Frontal cortex (tissue), 4 donors: ENCODE measurements around the gene PSORS1C1. TPM values are rescaled to one million over a fixed set of nuclear protein-coding genes. Genes with fewer than 3 reads are reported as not detected.
A peak's percentile ranks its signal among the peaks of the same experiment; 100 is the strongest.
"Not testable (repeated sequence)": the region's sequence is repeated elsewhere in the genome, so short reads cannot be mapped to it uniquely, and the experiment has no call there.

Source experiments
- DNase-seq, 2 donors: peaks; one replicate each; pipeline ENCODE4 v3.0.0; 2012; ENCODE audit warnings: low spot score in 2 of 2
- FAIRE-seq: peaks from 2 replicates; lab custom pipeline; 2012; peaks lifted over from hg19 to GRCh38; lab: Jason Lieb, UNC
- total RNA-seq: library from RNA; depleted of rRNA; stranded (reverse); fragments of >200 nt; gene quantifications from one replicate; pipeline ENCODE4 v1.2.3, GENCODE V29; 2014
- donor health status: control.
- donor health status: control.
- donor health status: control.

The PSORS1C1 gene, protein sequence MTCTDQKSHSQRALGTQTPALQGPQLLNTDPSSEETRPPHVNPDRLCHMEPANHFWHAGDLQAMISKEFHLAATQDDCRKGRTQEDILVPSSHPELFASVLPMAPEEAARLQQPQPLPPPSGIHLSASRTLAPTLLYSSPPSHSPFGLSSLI
- not detected for total RNA-seq

DNA sequence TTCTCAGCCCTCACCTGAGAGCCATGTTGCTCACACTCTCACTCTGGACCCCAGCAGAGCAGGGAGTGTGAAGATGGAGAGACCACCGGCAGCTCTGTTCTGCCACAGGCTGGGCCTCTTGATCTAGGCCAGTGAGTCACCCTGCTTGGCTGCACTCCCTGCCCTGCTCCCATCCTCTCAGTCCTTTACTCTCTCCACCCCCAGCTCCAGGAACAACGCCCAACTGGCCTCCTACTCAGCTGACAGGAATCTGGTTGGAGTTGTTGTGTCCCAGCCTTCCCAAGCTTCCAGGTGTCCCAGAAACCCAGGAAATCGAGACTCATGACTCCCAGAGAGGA is at the start of gene PSORS1C1:
TSS of gene PSORS1C1 (plus strand) at position 260 of the 338 bp plus-strand sequence. CDS start 14,833 bp downstream, outside the sequence.
- FAIRE-seq (no peak), DNase-seq (peak in 1 of 2 donors; percentile 66)

DNA sequence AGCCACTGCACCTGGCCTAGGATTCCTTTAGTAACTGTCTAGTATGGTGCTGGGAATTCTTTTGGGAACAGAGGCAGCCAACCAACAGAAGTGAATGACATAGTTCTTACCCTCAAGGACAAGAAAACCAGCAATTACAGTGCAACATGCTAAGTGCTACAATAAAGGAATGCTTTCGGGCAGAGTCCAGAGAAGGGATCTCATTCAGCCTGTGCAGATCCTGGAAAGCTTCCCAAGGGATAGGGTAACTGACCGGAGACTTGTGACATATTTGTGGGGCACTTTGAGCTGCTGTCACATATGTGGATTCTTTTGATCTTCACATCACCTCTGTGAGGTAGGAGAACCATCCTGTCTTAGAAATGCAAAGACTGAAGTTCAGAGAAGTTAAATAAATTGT is 49.0 kb upstream of the PSORS1C1 start:
- no peak for FAIRE-seq

DNA sequence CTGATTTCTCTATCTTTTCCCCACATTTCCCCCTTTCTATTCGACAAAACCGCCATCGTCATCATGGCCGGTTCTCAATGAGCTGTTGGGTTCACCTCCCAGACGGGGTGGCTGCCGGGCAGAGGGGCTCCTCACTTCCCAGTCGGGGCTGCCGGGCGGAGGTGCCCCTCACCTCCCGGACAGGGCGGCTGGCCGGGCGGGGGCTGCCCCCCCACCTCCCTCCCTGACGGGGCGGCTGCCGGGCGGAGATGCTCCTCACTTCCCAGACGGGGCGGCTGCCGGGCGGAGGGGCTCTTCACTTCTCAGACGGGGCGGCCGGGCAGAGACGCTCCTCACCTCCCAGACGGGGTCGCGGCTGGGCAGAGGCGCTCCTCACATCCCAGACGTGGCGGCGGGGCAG is 47.6 kb upstream of the PSORS1C1 start:
- FAIRE-seq, DNase-seq: not testable (repeated sequence)

More for the DNA sequence above, 49.0 kb upstream of the PSORS1C1 start:
- DNase-seq, result no peak

DNA sequence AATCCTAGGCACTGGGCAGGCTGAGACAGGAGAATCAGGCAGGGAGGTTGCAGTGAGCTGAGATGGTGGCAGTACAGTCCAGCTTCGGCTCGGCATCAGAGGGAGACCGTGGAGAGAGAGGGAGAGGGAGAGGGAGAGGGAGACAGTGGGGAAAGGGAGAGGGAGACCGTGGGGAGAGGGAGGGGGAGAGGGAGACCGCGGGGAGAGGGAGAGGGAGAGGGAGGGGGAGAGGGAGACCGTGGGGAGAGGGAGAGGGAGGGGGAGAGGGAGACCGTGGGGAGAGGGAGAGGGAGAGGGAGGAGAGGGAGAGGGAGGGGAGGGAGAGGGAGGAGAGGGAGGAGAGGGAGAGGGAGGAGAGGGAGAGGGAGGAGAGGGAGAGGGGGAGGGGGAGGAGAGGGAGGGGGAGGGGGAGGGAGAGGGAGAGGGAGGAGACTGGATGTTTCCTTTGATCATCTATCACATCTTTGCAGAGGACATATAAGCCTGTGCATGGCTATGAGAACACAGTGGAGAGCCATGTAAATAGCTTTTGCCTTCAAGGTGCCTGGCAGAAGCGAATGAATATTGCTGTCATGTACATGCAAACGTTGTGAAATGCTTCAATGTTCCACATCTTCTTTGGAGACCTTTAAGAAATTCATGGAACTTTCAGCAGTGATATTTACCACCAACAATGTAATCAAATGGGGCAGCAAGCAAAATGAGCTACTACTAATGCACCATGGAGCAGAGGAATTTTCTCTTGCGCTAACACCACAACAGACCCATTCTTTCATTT is 46.5 kb upstream of the PSORS1C1 start:
- not testable (repeated sequence) for FAIRE-seq

DNA sequence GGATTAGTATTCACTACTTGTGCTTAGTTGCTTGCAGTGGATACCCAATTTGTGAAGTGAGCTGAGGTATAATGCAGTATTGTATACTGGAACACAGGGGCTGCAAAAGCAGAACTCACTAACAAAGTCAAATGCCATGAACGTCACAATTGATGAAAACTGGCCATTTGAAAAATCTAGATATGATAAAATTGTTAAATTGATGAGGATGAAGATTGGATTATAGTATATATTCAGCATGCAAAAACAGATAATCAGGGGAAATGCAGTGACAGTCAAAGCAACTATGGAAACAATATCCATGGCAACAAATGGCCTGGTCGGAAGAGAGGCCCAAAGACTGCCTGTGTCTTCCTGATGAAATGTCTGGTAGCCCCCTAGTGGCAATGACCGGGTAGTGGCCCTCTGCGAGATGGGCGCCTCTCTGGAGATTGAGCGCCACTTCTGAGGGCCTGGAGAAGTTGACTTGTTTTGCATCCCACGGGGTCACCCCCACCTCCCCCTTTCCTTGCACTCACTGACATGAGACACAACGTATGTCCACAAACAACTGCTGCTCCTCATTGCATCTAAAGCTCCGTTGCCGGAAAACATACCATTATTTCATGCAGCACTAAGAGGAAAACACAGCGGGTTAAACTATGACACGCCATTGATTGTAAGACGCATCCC is 45.8 kb upstream of the PSORS1C1 start:
- FAIRE-seq, result peak; percentile 31
- peak; percentile 66 to 72 for DNase-seq

More for the DNA sequence above, 46.5 kb upstream of the PSORS1C1 start:
- DNase-seq, result not testable (repeated sequence)

DNA sequence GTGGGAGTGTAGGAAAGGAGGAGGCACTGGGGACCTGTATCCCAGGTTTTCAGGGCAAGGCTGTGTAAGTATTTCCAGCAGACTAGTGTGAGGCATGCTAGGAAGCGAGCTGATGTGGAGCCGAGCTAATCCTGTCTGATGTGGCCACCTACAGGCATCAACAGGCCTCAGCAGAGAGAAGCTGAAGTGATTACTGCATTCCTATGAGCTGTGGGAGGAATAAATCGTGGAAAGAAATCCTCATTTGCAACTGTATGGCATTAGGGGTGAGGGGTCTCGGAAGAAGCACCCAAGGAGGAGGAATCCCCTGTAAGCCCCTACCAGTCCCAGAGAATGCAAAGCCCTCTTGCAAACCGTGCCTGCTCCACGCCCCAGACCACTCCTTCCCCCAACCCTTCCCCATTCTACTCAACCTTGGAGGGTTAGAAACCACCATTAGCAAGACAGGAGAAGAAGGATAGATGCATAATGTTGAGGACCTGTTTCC is 43.8 kb upstream of the PSORS1C1 start:
- FAIRE-seq, result no peak
- peak; percentile 49 for DNase-seq

DNA sequence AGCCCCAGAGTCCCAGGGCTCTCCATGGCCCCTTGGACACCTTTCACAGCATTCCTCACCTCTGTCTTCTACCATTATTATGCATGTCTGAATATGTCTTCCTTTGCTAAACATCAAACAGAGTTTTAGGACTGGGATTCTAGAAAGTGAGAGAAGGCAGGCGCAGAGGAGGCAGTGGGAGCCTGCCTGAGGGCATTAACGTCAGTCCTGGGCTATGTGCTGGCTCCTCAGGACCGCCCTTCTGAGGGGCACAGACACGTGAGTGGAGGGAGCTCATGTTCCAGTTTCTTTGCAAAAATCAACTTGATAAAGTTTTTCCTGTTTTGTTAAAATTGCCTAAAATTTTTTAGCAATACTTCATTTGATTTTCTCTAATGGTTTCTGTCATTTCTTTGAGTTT is 40.2 kb upstream of the PSORS1C1 start:
- FAIRE-seq, result no peak
- no peak for DNase-seq

DNA sequence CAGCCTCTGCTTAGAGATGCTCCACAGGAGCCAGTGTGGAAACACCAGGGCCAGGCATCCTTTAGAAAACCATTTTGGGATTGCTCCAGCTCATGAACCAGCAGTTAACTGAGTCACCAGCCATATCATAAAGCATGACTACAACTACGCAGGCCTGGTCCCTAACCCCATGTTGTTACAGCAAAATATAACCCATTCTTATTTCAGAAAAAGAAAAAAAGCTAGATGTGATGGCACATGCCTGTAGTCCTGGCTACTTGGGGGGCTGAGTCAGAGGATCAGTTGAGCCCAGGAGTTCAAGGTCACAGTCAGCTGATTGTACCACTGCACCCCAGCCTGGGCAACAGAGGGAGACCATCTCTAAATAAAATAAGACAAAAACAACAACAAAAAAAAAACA is 39.1 kb upstream of the PSORS1C1 start:
- no peak for DNase-seq
- FAIRE-seq, result no peak

DNA sequence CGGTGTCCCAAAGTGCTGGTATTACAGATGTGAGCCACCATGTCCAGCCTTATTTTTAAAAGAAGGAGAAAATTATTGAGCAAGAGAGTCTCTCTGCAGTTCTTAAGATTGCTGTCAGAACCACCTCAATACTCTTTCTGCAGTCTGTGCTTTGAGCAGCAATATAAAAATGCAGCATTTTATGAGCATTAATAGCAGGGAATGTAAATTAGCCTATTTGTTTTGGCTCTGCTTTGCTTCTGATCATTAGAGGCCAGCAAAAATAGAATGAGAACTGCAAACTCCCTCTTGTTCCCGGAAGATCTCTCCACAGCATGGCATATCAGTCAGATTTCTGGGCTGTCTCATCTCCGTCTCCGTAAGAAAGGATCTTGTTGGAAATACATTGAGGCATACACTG is 38.0 kb upstream of the PSORS1C1 start:
- FAIRE-seq, result no peak
- DNase-seq, result no peak

DNA sequence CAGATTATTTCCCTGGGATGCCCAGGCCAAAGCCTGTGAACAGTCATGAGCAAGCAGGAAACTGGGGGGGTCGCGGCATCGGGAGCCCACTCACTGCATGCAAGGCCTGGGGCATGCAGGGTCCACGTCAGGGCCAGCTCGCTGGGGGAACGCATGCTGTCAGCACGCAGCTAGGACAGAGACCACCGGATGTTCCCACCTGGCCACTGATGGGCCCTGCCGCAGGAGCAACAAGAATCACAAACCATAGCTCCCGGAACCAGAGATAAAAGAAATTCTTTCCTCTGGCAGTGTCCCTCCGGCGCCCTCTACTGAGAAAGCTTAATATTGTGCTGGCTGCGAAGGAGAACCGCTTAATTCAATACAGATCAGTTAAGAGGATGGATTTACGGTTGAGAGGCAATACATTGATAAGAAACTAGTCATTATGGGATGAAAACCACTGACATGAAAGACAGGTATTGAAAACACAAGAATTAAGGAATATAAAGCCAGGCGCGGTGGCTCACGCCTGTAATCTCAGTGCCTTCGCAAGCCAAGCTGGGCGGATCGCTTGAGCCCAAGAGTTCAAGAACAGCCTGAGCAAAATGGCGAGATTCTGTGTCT is 34.8 kb upstream of the PSORS1C1 start:
- FAIRE-seq, result no peak

DNA sequence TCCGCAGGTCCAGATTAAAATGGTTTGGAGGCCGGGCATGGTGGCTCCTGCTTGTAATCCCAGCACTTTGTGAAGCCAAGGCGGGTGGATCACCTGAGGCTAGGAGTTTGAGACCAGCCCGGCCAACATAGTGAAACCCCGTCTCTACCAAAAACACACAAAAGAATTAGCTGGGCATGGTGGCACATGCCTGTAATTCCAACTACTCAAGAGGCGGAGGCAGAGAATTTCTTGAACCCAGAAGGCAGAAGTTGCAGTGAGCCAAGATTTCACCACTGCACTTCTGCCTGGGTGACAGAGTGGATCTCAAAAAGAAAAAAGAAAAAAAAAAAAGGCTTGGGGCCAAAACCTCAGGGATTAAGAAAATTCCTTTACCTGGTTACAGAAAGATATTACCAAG is 32.7 kb upstream of the PSORS1C1 start:
- no peak for FAIRE-seq

More for the DNA sequence above, 34.8 kb upstream of the PSORS1C1 start:
- DNase-seq, result peak in 1 of 2 donors; percentile 61

DNA sequence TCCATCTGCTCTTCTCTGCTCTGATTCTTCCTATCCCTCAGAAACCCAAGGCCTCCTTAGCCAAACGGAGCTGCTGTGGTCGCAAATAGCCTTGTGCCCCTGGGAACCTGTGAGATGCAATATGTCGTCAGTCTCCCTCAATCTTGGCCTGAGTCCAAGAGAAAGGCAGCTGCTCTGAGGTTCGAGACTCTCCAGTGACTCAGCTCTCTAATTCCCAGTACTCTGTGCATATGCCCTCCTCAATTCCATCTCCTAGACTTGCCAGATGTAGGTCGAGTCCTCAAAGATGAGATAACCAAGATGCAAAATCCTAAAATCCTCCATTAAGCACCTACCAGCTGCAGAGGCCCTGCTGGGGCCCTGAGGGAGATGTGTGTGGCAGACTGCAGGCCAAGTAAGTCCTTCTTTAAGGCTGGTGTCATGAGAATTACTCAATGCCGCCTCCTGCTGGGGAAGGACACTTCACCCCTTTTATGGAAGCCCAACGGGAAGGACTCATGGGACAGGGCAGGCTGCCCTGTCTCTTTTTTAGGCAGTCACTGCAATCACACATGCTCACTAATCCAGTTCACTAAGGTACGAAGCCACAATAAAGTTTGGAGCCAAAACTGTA is 30.8 kb upstream of the PSORS1C1 start:
- FAIRE-seq (no peak), DNase-seq (no peak)

More for the DNA sequence above, 32.7 kb upstream of the PSORS1C1 start:
- no peak for DNase-seq

DNA sequence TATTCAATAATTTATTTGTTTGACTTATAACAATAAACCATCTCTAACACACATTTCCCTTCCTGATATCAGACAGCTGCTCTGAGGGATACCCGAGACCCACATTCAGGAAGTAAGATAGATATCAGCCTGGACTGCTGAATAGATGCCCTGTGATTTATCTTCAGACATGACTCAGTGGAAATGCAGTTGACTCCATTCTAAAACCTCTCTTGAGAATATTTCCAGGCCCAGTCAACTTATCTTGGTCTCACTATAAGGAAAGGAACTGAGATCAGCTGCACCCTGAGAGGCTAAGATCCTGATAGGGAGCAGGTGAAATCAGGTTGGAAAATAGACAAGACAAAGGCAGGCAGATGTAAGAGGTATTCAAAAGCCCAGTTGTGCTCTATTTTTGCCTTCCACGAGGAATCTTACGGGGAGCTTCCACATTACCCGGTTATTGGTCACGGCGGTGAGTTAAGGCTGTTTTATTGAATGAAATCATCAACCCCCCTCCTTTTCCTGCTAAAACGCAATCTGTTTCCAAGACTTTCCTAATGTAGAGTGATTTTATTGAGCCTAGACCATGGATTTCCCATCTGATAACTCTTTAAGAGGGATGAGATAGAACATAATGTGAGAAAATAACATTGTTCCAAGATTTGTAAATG is 27.7 kb upstream of the PSORS1C1 start:
- DNase-seq (no peak), FAIRE-seq (no peak)

DNA sequence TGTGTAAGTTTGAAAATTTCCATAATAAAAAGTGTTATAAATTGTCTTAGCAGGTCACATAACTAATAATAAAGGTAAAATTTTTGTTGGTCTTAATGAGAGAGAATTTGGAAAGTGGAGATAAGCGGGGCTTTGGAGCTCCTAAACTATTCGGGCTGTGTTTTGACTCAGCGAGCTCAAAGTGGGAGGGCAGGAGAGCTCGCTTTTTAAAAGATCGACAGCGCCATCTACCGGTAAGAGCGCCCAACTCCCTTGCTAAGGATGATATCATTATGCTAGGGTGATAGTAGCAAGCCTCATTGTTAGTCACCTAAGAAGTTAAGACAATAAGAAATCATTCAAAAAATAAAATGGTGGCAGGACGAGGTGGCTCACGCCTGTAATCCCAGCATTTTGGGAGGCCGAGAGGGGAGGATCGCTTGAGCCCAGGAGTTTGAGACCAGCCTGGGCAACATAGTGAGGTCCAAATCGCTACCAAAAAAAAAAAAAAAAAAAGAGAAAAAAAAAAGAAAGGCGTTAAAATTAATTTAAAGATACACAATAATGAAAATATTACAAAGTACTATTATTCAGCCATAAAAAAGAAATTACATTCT is 27.0 kb upstream of the PSORS1C1 start:
- DNase-seq, result peak; percentile 48 to 81
- FAIRE-seq, result peak; percentile 88

DNA sequence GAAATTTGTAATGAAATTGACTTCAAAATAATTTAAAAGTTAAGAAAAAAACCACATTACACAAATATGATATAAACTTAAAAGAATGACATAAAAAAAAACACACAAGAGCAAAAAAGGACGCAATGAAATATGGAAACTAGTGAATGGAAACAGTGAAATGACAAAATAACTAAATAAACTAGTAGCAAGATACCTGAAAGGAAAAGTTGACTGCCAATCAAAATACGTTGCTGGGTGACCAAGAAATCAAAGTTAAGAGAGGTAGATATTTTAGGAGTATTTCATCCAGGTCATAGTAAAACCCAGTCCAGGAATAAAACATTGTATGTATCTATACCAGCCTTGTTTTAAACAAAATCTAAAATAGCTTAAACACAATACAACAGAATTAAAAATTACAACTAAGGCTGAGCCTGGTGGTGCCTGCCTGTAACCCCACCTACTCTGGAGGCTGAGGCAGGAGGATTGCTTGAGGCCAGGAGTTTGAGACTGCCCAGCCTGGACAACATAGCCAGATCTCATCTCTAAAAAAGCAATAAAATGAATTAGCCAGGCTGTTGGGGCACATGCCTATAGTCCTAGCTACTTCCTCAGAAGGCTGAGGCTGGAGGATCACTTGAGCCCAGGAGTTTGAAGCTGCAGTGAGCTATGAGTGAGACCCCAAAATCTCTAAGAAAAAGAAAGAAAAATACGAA is 24.2 kb upstream of the PSORS1C1 start:
- no peak for FAIRE-seq
- no peak for DNase-seq

DNA sequence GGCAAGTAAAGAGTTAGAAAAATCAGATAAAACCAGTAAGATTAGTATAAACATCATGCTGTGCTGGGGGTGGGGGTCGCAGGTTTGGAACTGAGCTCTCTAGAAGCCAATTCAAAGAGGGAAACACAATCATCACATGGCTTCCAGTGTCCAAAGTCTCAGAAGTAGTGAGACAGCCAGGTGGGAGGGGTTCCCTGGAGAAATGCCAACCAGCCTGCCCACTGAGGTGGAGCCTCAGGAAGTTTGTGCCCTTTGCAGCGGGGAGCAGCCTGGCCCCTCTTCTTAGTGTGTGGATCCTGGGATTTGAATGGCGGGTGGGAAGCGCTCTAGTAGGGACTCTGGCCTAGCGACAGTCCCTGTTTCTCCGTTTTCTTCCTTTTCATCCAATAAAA is 23.6 kb upstream of the PSORS1C1 start:
- no peak for FAIRE-seq
- no peak for DNase-seq

DNA sequence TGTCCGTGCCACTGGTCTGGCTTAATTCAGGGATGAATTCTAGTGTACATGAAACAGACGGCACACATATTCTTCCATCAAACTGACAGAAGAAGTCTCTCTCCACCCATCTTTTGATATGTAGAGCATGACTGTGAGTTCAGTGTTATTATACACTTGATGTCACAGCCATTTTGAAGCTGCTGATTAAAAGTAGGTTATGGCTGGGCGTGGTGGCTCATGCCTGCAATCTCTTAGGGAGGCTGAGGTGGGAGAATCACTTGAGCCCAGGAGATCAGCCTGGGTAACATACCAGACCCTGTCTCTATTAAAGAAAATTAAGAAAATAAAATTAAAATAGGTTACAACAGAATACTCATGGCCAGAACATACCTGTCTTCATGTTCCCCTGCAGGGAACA is 22.9 kb upstream of the PSORS1C1 start:
- no peak for DNase-seq
- FAIRE-seq, result no peak

DNA sequence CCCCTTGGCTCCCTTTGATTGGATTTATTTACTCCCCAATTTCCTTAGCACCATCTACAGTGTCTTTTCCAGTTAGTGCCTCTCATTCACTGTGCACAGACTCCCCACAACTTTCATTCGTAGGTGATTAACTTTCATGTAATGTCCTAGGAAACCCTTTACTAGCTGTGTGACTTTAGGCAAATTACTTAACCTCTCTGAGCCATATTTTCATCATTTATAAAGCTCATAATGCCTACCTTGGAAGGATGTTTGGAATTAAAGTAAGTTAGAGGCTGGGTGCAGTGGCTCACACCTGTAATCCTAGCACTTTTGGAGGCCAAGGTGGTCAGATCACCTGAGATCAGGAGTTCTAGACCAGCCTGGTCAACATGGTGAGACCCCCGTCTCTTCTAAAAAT is 22.4 kb upstream of the PSORS1C1 start:
- FAIRE-seq (no peak), DNase-seq (no peak)
